IMR-90 (cell line): ENCODE measurements around the gene QKI. TPM values are rescaled to one million over a fixed set of nuclear protein-coding genes. Genes with fewer than 3 reads are reported as not detected.

Experiments
- ATAC-seq: fragments of 200-7000 bp; cut with Tn5 transposase; 2 replicates; pipeline ENCODE4 v1.9.1; 2020; ENCODE audit warnings: low read depth, mild to moderate bottlenecking, moderate library complexity
- BruUV-seq: library from RNA; stranded (reverse); fragments of 400-500 nt; replicated peaks from 2 replicates; lab custom pipeline; 2021; lab: Mats Ljungman, UMichigan
- CTCF ChIA-PET: fragments of 300-600 bp; formaldehyde crosslinking; extraction: SDS; loops from one replicate; lab custom pipeline; 2021; ENCODE audit warnings: antibody characterized with exemption; lab: Yijun Ruan, JAX
- POLR2A ChIA-PET: fragments of 300-600 bp; sonication (Branson Sonifier 250); formaldehyde crosslinking; loops from one replicate; lab custom pipeline; 2022; ENCODE audit warnings: antibody characterized with exemption; ENCODE audit not compliant: unreplicated experiment; lab: Charles Lee
- DNase-seq: peaks from one replicate; pipeline ENCODE4 v3.0.0; 2013
- H2AFZ ChIP-seq: replicated peaks from 2 replicates; pipeline ENCODE3; 2013; ENCODE audit warnings: low read length, mild to moderate bottlenecking; ENCODE audit not compliant: poor library complexity
- H2AK5ac ChIP-seq: 2 replicates; pipeline ENCODE4 v1.6.1; 2013; ENCODE audit warnings: low read depth, low read length, inconsistent platforms
- H2AK9ac ChIP-seq: replicated peaks from 2 replicates; pipeline ENCODE3; 2013; ENCODE audit warnings: mild to moderate bottlenecking, low read depth, low read length, moderate library complexity; ENCODE audit not compliant: poor library complexity
- H2BK120ac ChIP-seq: 2 replicates; pipeline ENCODE4 v1.6.1; 2013; ENCODE audit warnings: low read depth, low read length, inconsistent platforms
- H2BK15ac ChIP-seq: 3 replicates; pipeline ENCODE4 v1.6.1; 2013; ENCODE audit warnings: low read depth, low read length, inconsistent platforms
- H2BK20ac ChIP-seq: 2 replicates; pipeline ENCODE4 v1.6.1; 2013; ENCODE audit warnings: low read depth, mild to moderate bottlenecking, inconsistent platforms, low read length, moderate library complexity
- H2BK5ac ChIP-seq: 2 replicates; pipeline ENCODE4 v1.6.1; 2013; ENCODE audit warnings: mild to moderate bottlenecking, low read depth, low read length, inconsistent platforms; ENCODE audit not compliant: poor library complexity, severe bottlenecking
- H3K14ac ChIP-seq: replicated peaks from 2 replicates; pipeline ENCODE4 v1.6.1; 2013; ENCODE audit warnings: low read depth, low read length, inconsistent platforms
- H3K18ac ChIP-seq: 2 replicates; pipeline ENCODE4 v1.6.1; 2013; ENCODE audit warnings: low read depth, low read length, control low read depth
- H3K23ac ChIP-seq: 2 replicates; pipeline ENCODE4 v1.6.1; 2013; ENCODE audit warnings: low read depth, low read length, inconsistent platforms
- H3K27ac ChIP-seq: 2 replicates; pipeline ENCODE4 v1.5.1; 2013; ENCODE audit warnings: mild to moderate bottlenecking, control low read depth, low read length; ENCODE audit not compliant: insufficient read depth
- H3K27me3 ChIP-seq: 2 replicates; pipeline ENCODE4 v1.6.1; 2013; ENCODE audit warnings: low read length; ENCODE audit not compliant: control insufficient read depth, insufficient read depth
- H3K36me3 ChIP-seq: 2 replicates; pipeline ENCODE4 v1.6.1; 2013; ENCODE audit warnings: low read length, mixed read lengths; ENCODE audit not compliant: control insufficient read depth, insufficient read depth
- H3K4ac ChIP-seq: 2 replicates; pipeline ENCODE4 v1.6.1; 2013; ENCODE audit warnings: low read depth, low read length, inconsistent platforms
- H3K4me1 ChIP-seq: 2 replicates; pipeline ENCODE4 v1.6.1; 2013; ENCODE audit warnings: low read length, mixed read lengths; ENCODE audit not compliant: control insufficient read depth, insufficient read depth
- H3K4me2 ChIP-seq: 2 replicates; pipeline ENCODE4 v1.6.1; 2013; ENCODE audit warnings: low read depth, mild to moderate bottlenecking, control low read depth, low read length, moderate library complexity
- H3K4me3 ChIP-seq: 2 replicates; pipeline ENCODE4 v1.5.1; 2013; ENCODE audit warnings: low read depth, mild to moderate bottlenecking, control low read depth, low read length, moderate library complexity; ENCODE audit not compliant: insufficient read depth
- H3K56ac ChIP-seq: 2 replicates; pipeline ENCODE4 v1.6.1; 2013; ENCODE audit warnings: low read length, inconsistent platforms; ENCODE audit not compliant: insufficient read depth; ENCODE audit errors: extremely low read depth
- H3K79me1 ChIP-seq, 2 experiments: 2 replicates each; pipeline ENCODE4 v1.6.1; 2013; ENCODE audit warnings: low read length in 2 of 2, inconsistent platforms in 1 of 2, low read depth in 1 of 2
- H3K9ac ChIP-seq: 2 replicates; pipeline ENCODE4 v1.6.1; 2013; ENCODE audit warnings: low read depth, low read length, control low read depth
- H3K9me1 ChIP-seq: 2 replicates; pipeline ENCODE4 v1.6.1; 2013; ENCODE audit warnings: low read length, inconsistent platforms; ENCODE audit not compliant: insufficient read depth
- H3K9me3 ChIP-seq: 2 replicates; pipeline ENCODE4 v1.6.1; 2013; ENCODE audit warnings: low read length; ENCODE audit not compliant: control insufficient read depth, insufficient read depth
- H4K20me1 ChIP-seq: 2 replicates; pipeline ENCODE4 v1.6.1; 2013; ENCODE audit warnings: low read length, inconsistent platforms; ENCODE audit not compliant: insufficient read depth
- H4K5ac ChIP-seq: 2 replicates; pipeline ENCODE4 v1.6.1; 2013; ENCODE audit warnings: mild to moderate bottlenecking, low read depth, low read length, control low read depth
- H4K8ac ChIP-seq, 2 experiments: 2 replicates each; pipeline ENCODE4 v1.6.1; 2013; ENCODE audit warnings: low read depth in 2 of 2, low read length in 2 of 2, control low read depth in 1 of 2, inconsistent platforms in 1 of 2
- H4K91ac ChIP-seq: 2 replicates; pipeline ENCODE4 v1.6.1; 2013; ENCODE audit warnings: low read depth, low read length, inconsistent platforms; ENCODE audit not compliant: insufficient read depth
- BHLHE40 ChIP-seq: fragments of 150-350 bp; IDR thresholded peaks from 2 replicates; pipeline ENCODE4 v1.6.1; 2016; ENCODE audit warnings: mild to moderate bottlenecking, low read depth, low read length
- CEBPB ChIP-seq: IDR thresholded peaks from 2 replicates; pipeline ENCODE4 v1.6.1; 2012; ENCODE audit warnings: low read depth, low read length, improper control_type of control experiment
- CHD1 ChIP-seq: IDR thresholded peaks from 2 replicates; pipeline ENCODE4 v1.6.1; 2012; ENCODE audit warnings: low read depth, low read length, improper control_type of control experiment
- FOS ChIP-seq: fragments of 150-350 bp; IDR thresholded peaks from 2 replicates; pipeline ENCODE4 v1.6.1; 2016; ENCODE audit warnings: low read depth, low read length
- MAFK ChIP-seq: IDR thresholded peaks from 2 replicates; pipeline ENCODE4 v1.6.1; 2012; ENCODE audit warnings: low read depth, low read length, improper control_type of control experiment
- MAZ ChIP-seq: IDR thresholded peaks from 2 replicates; pipeline ENCODE4 v1.6.1; 2012; ENCODE audit warnings: low read depth, mild to moderate bottlenecking, low read length, improper control_type of control experiment, moderate library complexity, borderline replicate concordance
- MXI1 ChIP-seq: IDR thresholded peaks from 2 replicates; pipeline ENCODE4 v1.6.1; 2012; ENCODE audit warnings: low read depth, mild to moderate bottlenecking, low read length, moderate library complexity, borderline replicate concordance
- NFE2L2 ChIP-seq: fragments of 150-350 bp; IDR thresholded peaks from 2 replicates; pipeline ENCODE4 v1.6.1; 2016; ENCODE audit warnings: low read depth, mild to moderate bottlenecking, low read length
- POLR2A ChIP-seq: IDR thresholded peaks from 2 replicates; pipeline ENCODE4 v1.6.1; 2012; ENCODE audit warnings: mild to moderate bottlenecking, low read depth, low read length
- RAD21 ChIP-seq: IDR thresholded peaks from 2 replicates; pipeline ENCODE4 v1.6.1; 2012; ENCODE audit warnings: low read length, improper control_type of control experiment
- RCOR1 ChIP-seq: IDR thresholded peaks from 2 replicates; pipeline ENCODE4 v1.6.1; 2012; ENCODE audit warnings: mild to moderate bottlenecking, low read length, improper control_type of control experiment; ENCODE audit not compliant: insufficient replicate concordance
- RFX5 ChIP-seq: IDR thresholded peaks from 2 replicates; pipeline ENCODE4 v1.8.0; 2012; ENCODE audit warnings: low read depth, mild to moderate bottlenecking, low read length, moderate library complexity
- SMC3 ChIP-seq: fragments of 150-350 bp; IDR thresholded peaks from 2 replicates; pipeline ENCODE4 v1.6.1; 2016; ENCODE audit warnings: low read depth, mild to moderate bottlenecking, antibody characterized with exemption, low read length, moderate library complexity
- WGBS, 2 experiments: methylation state at CpG; one replicate each; pipeline versions ENCODE4 v1.1.5 to v1.1.7; 2013; ENCODE audit warnings: missing lambda C conversion rate in 2 of 2; ENCODE audit not compliant: insufficient read length in 1 of 2; ENCODE audit errors: extremely low coverage in 2 of 2; 5-methylcytosine and 5-hydroxymethylcytosine counted together
- dilution Hi-C: fragments of 300-500 bp; cut with HindIII; formaldehyde crosslinking; loops from one replicate; pipeline ENCODE4 v1.14.3; 2018; ENCODE audit warnings: low sequenced_read_pairs; ENCODE audit not compliant: unreplicated experiment
- in situ Hi-C: fragments of 300-500 bp; cut with MboI; formaldehyde crosslinking; loops from 3 replicates; pipeline ENCODE4 v1.14.3; 2019; ENCODE audit warnings: low sequenced_read_pairs, inconsistent platforms, mixed read lengths
- intact Hi-C: fragments of 100-400 bp; cut with micrococcal nuclease; formaldehyde crosslinking; loops from 2 replicates; pipeline ENCODE4 v1.10.0; 2022
- polyA plus RNA-seq, 3 experiments: library from polyadenylated mRNA; depleted of rRNA; stranded (reverse); fragments of >200 nt; gene quantifications; 2 replicates each; pipeline ENCODE4 v1.2.3, GENCODE V29; 2012; ENCODE audit warnings: low replicate concordance in 1 of 3
- total RNA-seq: library from RNA; depleted of rRNA; stranded (reverse); fragments of >200 nt; gene quantifications from 2 replicates; pipeline ENCODE4 v1.2.3, GENCODE V29; 2012
- TF ChIP-seq, protein P1 (sequence below): fragments of 150-350 bp; IDR thresholded peaks from 2 replicates; pipeline ENCODE4 v1.6.1; 2016; ENCODE audit warnings: low read depth, mild to moderate bottlenecking, low read length, moderate library complexity, borderline replicate concordance

Gene QKI
- total and polyA plus RNA-seq, 2 of the 4 experiments (the other 2 are of a cell fraction): 112 to 232 TPM

DNA sequence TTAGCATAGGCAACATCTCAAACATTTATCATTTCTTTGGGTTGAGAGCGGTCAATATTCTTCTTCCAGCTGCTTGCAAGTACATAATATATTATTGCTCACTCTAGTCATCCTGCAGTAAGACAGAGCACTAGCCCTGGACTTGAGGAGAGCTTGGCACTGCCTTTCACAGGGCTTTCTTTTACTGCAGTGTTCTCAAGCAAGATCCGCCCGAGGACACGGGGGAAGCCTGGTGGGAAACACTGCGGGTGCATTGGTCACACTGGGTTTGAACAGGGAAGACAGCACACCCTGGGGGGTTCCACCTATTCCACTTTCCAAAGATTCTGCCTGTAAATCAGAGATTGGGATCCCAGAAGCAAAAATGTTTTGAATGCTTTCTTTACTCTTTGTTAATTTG lies 48.2 kb upstream of the QKI start (continued):
- TF ChIP-seq RAD21 (no peak), FOS (no peak), CHD1 (no peak), SMC3 (no peak), MAZ (no peak), CEBPB (no peak), POLR2A (no peak)

DNA sequence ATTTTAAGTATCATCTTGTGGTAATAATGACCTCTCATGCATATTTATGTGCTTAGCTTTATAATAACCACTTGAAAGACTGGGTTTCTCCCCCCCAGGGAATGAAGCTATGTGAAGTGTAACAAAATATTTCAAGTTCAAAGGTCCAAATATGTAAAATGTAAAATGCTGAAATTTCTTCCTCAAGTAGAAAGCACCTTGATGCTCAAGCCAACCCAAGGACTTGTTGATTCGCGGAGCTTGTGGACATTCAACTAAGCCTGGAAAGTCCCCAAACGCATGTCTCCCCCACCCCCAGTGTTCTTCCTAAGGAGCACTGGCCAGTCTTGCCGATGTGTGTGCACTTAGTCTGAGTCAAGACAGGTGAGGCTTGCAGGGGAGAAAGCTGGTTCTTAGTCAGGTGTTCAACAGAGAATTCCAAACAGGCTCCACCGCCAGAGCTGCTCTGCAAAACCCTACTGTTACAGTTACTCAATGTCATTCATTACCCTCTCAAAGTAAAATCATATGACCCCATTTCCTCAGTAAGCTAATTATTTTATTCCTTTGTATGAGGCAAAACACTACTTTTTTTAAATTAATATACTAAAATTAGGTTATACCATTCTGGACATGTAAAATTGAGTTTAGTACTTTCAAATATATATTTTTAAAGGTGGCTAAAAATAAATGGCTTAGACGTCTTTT lies 46.9 kb upstream of the QKI start:
- Histone ChIP-seq H3K9me1 (no peaks in the 10 kb centered on the region), H4K5ac (no peak overlapping the region), H3K4ac (no peak overlapping the region), H3K56ac (no peak overlapping the region), H2AK5ac (no peak overlapping the region), H2BK15ac (no peak overlapping the region), H3K27me3 (peaks cover 2% of the 10 kb centered on the region; the same call in 1 of the 2 replicates), H3K9me3 (no peaks in the 10 kb centered on the region), H4K20me1 (no peaks in the 10 kb centered on the region), H3K4me3 (no peak overlapping the region), H3K27ac (no peak overlapping the region), H2BK5ac (no peak overlapping the region), H3K18ac (no peak overlapping the region), H3K79me1 (no peaks in the 10 kb centered on the region), H4K91ac (no peak overlapping the region), H2AK9ac (no peak overlapping the region), H2AFZ (no peak overlapping the region), H2BK120ac (no peak overlapping the region), H3K9ac (no peak overlapping the region), H2BK20ac (no peak overlapping the region), H3K14ac (no peak overlapping the region), H4K8ac (no peak overlapping the region), H3K36me3 (no peaks in the 10 kb centered on the region), H3K4me2 (no peak overlapping the region), H3K4me1 (no peaks in the 10 kb centered on the region), H3K23ac (no peak overlapping the region)
- no TSS peak for BruUV-seq
- no CpG with 5 or more reads among the region's 6 CpGs for WGBS, 2 experiments
- intact Hi-C loops: no loop called here
- dilution Hi-C loops: no loop called here
- no peak for ATAC-seq
- DNase-seq: no peak
- TF ChIP-seq, protein P1, sequence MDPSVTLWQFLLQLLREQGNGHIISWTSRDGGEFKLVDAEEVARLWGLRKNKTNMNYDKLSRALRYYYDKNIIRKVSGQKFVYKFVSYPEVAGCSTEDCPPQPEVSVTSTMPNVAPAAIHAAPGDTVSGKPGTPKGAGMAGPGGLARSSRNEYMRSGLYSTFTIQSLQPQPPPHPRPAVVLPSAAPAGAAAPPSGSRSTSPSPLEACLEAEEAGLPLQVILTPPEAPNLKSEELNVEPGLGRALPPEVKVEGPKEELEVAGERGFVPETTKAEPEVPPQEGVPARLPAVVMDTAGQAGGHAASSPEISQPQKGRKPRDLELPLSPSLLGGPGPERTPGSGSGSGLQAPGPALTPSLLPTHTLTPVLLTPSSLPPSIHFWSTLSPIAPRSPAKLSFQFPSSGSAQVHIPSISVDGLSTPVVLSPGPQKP: no peak
- TF ChIP-seq CEBPB (no peak), MXI1 (no peak), BHLHE40 (no peak), MAFK (no peak), MAZ (no peak), RCOR1 (no peak), FOS (no peak), CHD1 (no peak), NFE2L2 (no peak), SMC3 (no peak), RFX5 (no peak)
- in situ Hi-C loops: no loop called here
- POLR2A ChIA-PET: no interaction called here
- CTCF ChIA-PET: no interaction called here
